ENCODE data around the gene NFKBIL1. TPM values are rescaled to one million over a fixed set of nuclear protein-coding genes. Genes with fewer than 3 reads are reported as not detected.
A peak's percentile ranks its signal among the peaks of the same experiment; 100 is the strongest.

The NFKBIL1 gene
- total RNA-seq, 4 donors from 2014 or later = 23.7 to 34.0 (median 27.5) TPM

DNA sequence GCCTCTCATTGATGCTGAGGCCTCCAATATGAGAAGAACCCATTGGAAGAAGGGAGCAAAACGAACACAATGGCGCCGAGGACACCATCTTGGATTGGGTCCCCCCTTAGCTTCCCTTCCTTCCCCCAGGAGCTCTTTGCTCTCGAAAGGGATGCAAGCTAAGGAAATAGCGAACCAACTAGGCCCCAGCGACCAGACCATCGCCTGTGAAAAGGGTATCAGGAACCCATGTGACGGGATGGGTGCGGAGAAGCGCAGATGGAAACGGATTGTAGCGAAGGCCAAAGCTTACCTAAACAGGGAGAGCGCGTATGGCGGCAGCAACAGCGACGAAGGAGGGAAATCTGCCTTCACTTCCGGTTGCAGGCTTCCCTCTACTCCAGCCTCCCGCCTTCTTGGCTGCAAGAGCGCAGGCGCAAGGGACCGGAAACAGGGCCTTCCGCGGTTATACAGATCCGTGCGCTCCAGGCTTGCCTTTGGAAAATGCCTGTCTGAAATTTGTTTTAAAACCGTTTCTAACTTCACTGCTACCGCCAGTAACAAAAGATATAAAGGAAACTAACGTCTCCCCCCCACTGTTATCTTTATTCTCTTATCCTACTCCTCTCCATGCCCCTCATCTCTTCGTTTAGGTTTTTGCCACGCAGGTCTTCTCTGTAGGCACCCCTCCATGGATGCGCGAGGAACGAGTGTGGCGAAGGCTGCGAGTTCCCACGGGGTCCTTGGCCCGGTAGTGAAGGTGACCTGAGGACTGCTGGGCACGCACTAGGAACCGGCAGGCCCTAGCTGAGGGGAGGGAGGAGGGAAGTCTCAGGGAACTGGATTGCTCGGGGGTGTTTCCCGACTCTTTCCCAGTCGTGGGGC lies 5.5 kb upstream of the NFKBIL1 start, which contains the start of gene DDX39B:
Gene DDX39B, minus strand, starts transcription at position 346 of the 864 bp plus-strand sequence. CDS start 1,471 bp downstream, outside the sequence.
- Histone ChIP-seq H3K36me3 (peaks cover 32 to 34% of the 10 kb centered on the region in 2 donors), H3K4me1 (peaks cover 24 to 25% of the 10 kb centered on the region in 2 donors), H3K4me3 (replicated peaks in 1 of 3) (peak within 1 kb of the TSS; percentile 28 to 77 (median 75)), H3K9me3 (no peaks in the 10 kb centered on the region), H3K27ac (peak within 1 kb of the TSS; percentile 92 to 99 (median 97)), H3K27me3 (no peaks in the 10 kb centered on the region)
- WGBS, 2 donors = 0% methylated on average over 43 of the region's 43 CpGs
- intact Hi-C loops (cut with DNase I) = loop anchor here (10.0 kb wide), 1 partner anchor 47 kb away; the partner anchor contains the start of gene MICB
- TF ChIP-seq POLR2A (IDR thresholded peaks at IDR 0.05) (peak; percentile 72 to 76), CTCF (IDR thresholded peaks at IDR 0.05) (no peak)
- peak; percentile 96 to 97 for DNase-seq

DNA sequence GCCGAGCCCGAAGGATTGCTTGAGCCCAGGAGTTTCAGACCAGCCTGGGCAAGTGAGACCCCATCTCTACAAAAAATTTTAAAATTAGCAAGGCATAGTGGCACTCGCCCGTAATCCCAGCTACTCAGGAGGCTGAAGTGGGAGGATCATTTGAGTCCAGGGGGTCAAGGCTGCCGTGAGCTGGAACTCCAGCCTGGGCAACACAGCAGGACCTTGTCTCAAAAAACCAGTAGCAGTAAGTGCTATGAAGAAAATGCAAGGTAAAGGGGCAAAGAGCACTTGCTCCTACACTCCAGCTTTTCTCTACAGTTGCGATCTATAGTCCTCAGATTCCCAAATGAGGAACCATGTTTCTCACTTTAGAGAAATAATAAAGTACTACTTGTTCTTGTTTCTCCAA lies 3.8 kb upstream of the NFKBIL1 start:
- H3K27ac ChIP-seq = no peak overlapping the region
- 91 to 94% methylated on average over 6 of the region's 6 CpGs for WGBS, 2 donors
- DNase-seq = no peak
- intact Hi-C loops (cut with DNase I) = loop anchor here (10.0 kb wide), 1 partner anchor 49 kb away; the partner anchor contains the start of gene MICB
- TF ChIP-seq POLR2A (IDR thresholded peaks at IDR 0.05) (no peak), CTCF (IDR thresholded peaks at IDR 0.05) (no peak)
- H3K36me3 ChIP-seq = peaks cover 16 to 17% of the 10 kb centered on the region in 2 donors
- no peaks in the 10 kb centered on the region for H3K27me3 ChIP-seq
- peaks cover 35% of the 10 kb centered on the region in 2 donors for H3K4me1 ChIP-seq
- H3K4me3 ChIP-seq (replicated peaks in 1 of 3) = no peak overlapping the region
- no peaks in the 10 kb centered on the region for H3K9me3 ChIP-seq

GRCh38 chr6:31544676-31545075 lies 2.7 kb upstream of the NFKBIL1 start:
- H3K9me3 ChIP-seq = no peaks in the 10 kb centered on the region
- DNase-seq = no peak
- TF ChIP-seq POLR2A (IDR thresholded peaks at IDR 0.05) (no peak), CTCF (IDR thresholded peaks at IDR 0.05) (no peak)
- WGBS, 2 donors = 85 to 89% methylated on average over 2 of the region's 2 CpGs
- H3K27me3 ChIP-seq = no peaks in the 10 kb centered on the region
- intact Hi-C loops (cut with DNase I) = loop anchor here (5.0 to 10.0 kb wide), 2 partner anchors 50 to 53 kb away; partner anchors contain the start of gene MICB
- peaks cover 28 to 30% of the 10 kb centered on the region in 2 donors for H3K4me1 ChIP-seq
- peaks cover 8 to 16% of the 10 kb centered on the region in 2 donors for H3K36me3 ChIP-seq
- no peak overlapping the region for H3K27ac ChIP-seq
- no peak overlapping the region for H3K4me3 ChIP-seq (replicated peaks in 1 of 3)

DNA sequence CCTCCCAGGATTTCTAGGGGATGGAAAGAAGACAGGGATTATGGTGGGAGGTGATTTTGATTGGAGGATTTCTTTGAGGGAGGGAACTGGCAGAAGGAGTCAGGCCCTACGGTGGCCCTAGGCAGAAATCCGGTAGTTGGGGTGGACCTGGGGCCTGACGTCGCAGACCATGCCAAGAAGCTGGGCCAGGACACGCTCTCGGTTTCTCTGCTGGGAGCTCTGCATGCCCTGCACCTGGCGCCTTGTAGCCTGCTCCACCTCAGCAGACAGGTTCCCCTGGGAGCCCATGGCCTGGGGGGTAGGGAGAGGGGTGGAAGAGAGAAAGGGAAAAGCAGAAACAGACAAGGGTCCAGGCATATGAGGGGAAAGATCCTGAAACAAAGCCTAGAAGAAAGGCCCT lies 2.1 kb upstream of the NFKBIL1 start:
- H3K36me3 ChIP-seq = peaks cover 2 to 16% of the 10 kb centered on the region in 2 donors
- WGBS, 2 donors = 77 to 79% methylated on average over 7 of the region's 7 CpGs
- H3K27ac ChIP-seq = no peak overlapping the region
- no peaks in the 10 kb centered on the region for H3K27me3 ChIP-seq
- no peak for DNase-seq
- no peak for TF ChIP-seq CTCF (IDR thresholded peaks at IDR 0.05)
- no peak for TF ChIP-seq POLR2A (IDR thresholded peaks at IDR 0.05)
- intact Hi-C loops (cut with DNase I) = loop anchor here (5.0 to 10.0 kb wide), 2 partner anchors 50 to 52 kb away; partner anchors contain the start of gene MICB
- peaks cover 21 to 24% of the 10 kb centered on the region in 2 donors for H3K4me1 ChIP-seq
- H3K9me3 ChIP-seq = no peaks in the 10 kb centered on the region
- no peak overlapping the region for H3K4me3 ChIP-seq (replicated peaks in 1 of 3)

All from thyroid gland (tissue), 4 donors.